Activated CD8-positive, alpha-beta T cell treated with anti-CD3 and anti-CD28 coated beads for 36 hours (primary cell): Measurements from ENCODE around the gene SSBP1. TPM values are rescaled to one million over a fixed set of nuclear protein-coding genes. Genes with fewer than 3 reads are reported as not detected.

ENCODE experiments used
- ATAC-seq: fragments of 200-7000 bp; cut with Tn5 transposase; one replicate; pipeline ENCODE4 v1.10.0; 2021; ENCODE audit warnings: mild to moderate bottlenecking, moderate library complexity
- CTCF ChIA-PET: fragments of 350-600 bp; sonication (Branson Sonifier 250); formaldehyde crosslinking; loops from one replicate; lab custom pipeline; 2021; ENCODE audit warnings: antibody characterized with exemption; lab: Charles Lee
- POLR2A ChIA-PET: fragments of 350-600 bp; sonication (Branson Sonifier 250); formaldehyde crosslinking; loops from one replicate; lab custom pipeline; 2021; ENCODE audit warnings: antibody characterized with exemption; lab: Charles Lee
- DNase-seq: peaks from one replicate; pipeline ENCODE4 v3.0.0-alpha.2; 2020
- H3K27ac Mint-ChIP-seq: one replicate; pipeline ENCODE4 v1.8.0; 2021; ENCODE audit warnings: mild to moderate bottlenecking, mixed read lengths
- H3K27me3 Mint-ChIP-seq: one replicate; pipeline ENCODE4 v1.8.0; 2021; ENCODE audit warnings: mixed read lengths
- H3K36me3 Mint-ChIP-seq: one replicate; pipeline ENCODE4 v1.8.0; 2021; ENCODE audit warnings: low read depth, mixed read lengths
- H3K4me1 Mint-ChIP-seq: one replicate; pipeline ENCODE4 v1.8.0; 2021; ENCODE audit warnings: low read depth, mixed read lengths
- H3K4me3 Mint-ChIP-seq: one replicate; pipeline ENCODE4 v1.8.0; 2021; ENCODE audit warnings: mild to moderate bottlenecking, moderate library complexity, mixed read lengths
- H3K9me3 Mint-ChIP-seq: one replicate; pipeline ENCODE4 v1.8.0; 2021; ENCODE audit warnings: mixed read lengths
- CTCF ChIP-seq: fragments of 200-600 bp; IDR thresholded peaks from one replicate; pipeline ENCODE4 v1.8.0; 2022; ENCODE audit warnings: antibody characterized with exemption, mild to moderate bottlenecking
- intact Hi-C: fragments of 100-400 bp; cut with micrococcal nuclease; formaldehyde crosslinking; loops from one replicate; pipeline ENCODE4 v1.10.0; 2022
- total RNA-seq, 2 experiments: library from RNA; stranded (reverse); gene quantifications; one replicate each; pipeline ENCODE4 v1.2.3, GENCODE V29; 2021

SSBP1 gene
- total RNA-seq, 2 experiments from 2014 or later: 247 to 249 TPM

- H3K27ac Mint-ChIP-seq: no peak overlapping the region
- H3K9me3 Mint-ChIP-seq: no peaks in the 10 kb centered on the region
- no peak overlapping the region for H3K4me3 Mint-ChIP-seq
- H3K36me3 Mint-ChIP-seq: no peaks in the 10 kb centered on the region
- H3K4me1 Mint-ChIP-seq: peaks cover 3% of the 10 kb centered on the region
- no peaks in the 10 kb centered on the region for H3K27me3 Mint-ChIP-seq
- CTCF ChIA-PET: interaction anchor here (0.7 to 2.4 kb wide), 6 partner anchors 11 to 56 kb away, joined by 3 to 7 read pairs (median 4); partner anchors contain the start of gene SSBP1
- POLR2A ChIA-PET: interaction anchor here (0.6 to 0.8 kb wide), 2 partner anchors 10 to 11 kb away, joined by 3 read pairs; no protein-coding TSS in a partner anchor
- intact Hi-C loops: no loop called here
- ATAC-seq (no peak), DNase-seq (no peak)
- TF ChIP-seq CTCF: no peak
Measured at GRCh38 chr7:141710301-141710700, 27.9 kb upstream of the SSBP1 start.

GRCh38 chr7:141712603-141713255 lies 25.4 kb upstream of the SSBP1 start:
- no peak for DNase-seq
- no peaks in the 10 kb centered on the region for H3K9me3 Mint-ChIP-seq
- H3K27me3 Mint-ChIP-seq: no peaks in the 10 kb centered on the region
- H3K4me1 Mint-ChIP-seq: peaks cover 3% of the 10 kb centered on the region
- ChIA-PET POLR2A (no interaction called here), CTCF (interaction anchor here (1.1 to 1.4 kb wide), 2 partner anchors 11 to 58 kb away, joined by 3 to 4 read pairs; no protein-coding TSS in a partner anchor)
- H3K27ac Mint-ChIP-seq: no peak overlapping the region
- H3K36me3 Mint-ChIP-seq: no peaks in the 10 kb centered on the region
- no peak overlapping the region for H3K4me3 Mint-ChIP-seq
- ATAC-seq: no peak
- intact Hi-C loops: no loop called here
- TF ChIP-seq CTCF: no peak

- H3K9me3 Mint-ChIP-seq: no peaks in the 10 kb centered on the region
- DNase-seq: no peak
- no peaks in the 10 kb centered on the region for H3K27me3 Mint-ChIP-seq
- H3K4me1 Mint-ChIP-seq: peaks cover 3% of the 10 kb centered on the region
- H3K36me3 Mint-ChIP-seq: no peaks in the 10 kb centered on the region
- intact Hi-C loops: no loop called here
- ChIA-PET CTCF (interaction anchor here (1.0 to 2.5 kb wide), 4 partner anchors 10 to 17 kb away, joined by 3 to 7 read pairs (median 4); no protein-coding TSS in a partner anchor), POLR2A (interaction anchor here (1.1 kb wide), 1 partner anchor 13 kb away, joined by 3 read pairs; no protein-coding TSS in a partner anchor)
- no peak for TF ChIP-seq CTCF
- H3K27ac Mint-ChIP-seq: no peak overlapping the region
- H3K4me3 Mint-ChIP-seq: no peak overlapping the region
- ATAC-seq: no peak
Measured at GRCh38 chr7:141713890-141714289, 24.3 kb upstream of the SSBP1 start.

GRCh38 chr7:141714571-141714970 lies 23.6 kb upstream of the SSBP1 start:
- ChIA-PET CTCF (interaction anchor here (1.1 to 2.5 kb wide), 3 partner anchors 12 to 23 kb away, joined by 3 to 10 read pairs (median 7); partner anchors contain the start of gene SSBP1), POLR2A (interaction anchor here (1.1 to 1.6 kb wide), 2 partner anchors 12 to 14 kb away, joined by 3 to 4 read pairs; no protein-coding TSS in a partner anchor)
- intact Hi-C loops: no loop called here
- Mint-ChIP-seq H3K4me3 (no peak overlapping the region), H3K27me3 (no peaks in the 10 kb centered on the region), H3K4me1 (peaks cover 3% of the 10 kb centered on the region), H3K9me3 (no peaks in the 10 kb centered on the region), H3K27ac (no peak overlapping the region), H3K36me3 (no peaks in the 10 kb centered on the region)
- TF ChIP-seq CTCF: no peak
- no peak for DNase-seq
- no peak for ATAC-seq

- Mint-ChIP-seq H3K27me3 (no peaks in the 10 kb centered on the region), H3K4me3 (no peak overlapping the region), H3K9me3 (no peaks in the 10 kb centered on the region), H3K36me3 (no peaks in the 10 kb centered on the region), H3K27ac (no peak overlapping the region), H3K4me1 (peaks cover 3% of the 10 kb centered on the region)
- ATAC-seq (no peak), DNase-seq (no peak)
- no peak for TF ChIP-seq CTCF
- ChIA-PET CTCF (interaction anchor here (1.0 to 2.5 kb wide), 4 partner anchors 11 to 27 kb away, joined by 3 to 10 read pairs (median 5); partner anchors contain the start of gene SSBP1), POLR2A (interaction anchor here (1.1 to 1.6 kb wide), 2 partner anchors 12 to 14 kb away, joined by 3 to 4 read pairs; no protein-coding TSS in a partner anchor)
- intact Hi-C loops: no loop called here
Measured at GRCh38 chr7:141715018-141715417, 23.1 kb upstream of the SSBP1 start.
